IMR-90 (cell line): ENCODE data around the gene SLC9A7. TPM values are rescaled to one million over a fixed set of nuclear protein-coding genes. Genes with fewer than 3 reads are reported as not detected.
A peak's percentile ranks its signal among the peaks of the same experiment; 100 is the strongest.

ENCODE experiments used
- ATAC-seq: fragments of 200-7000 bp; cut with Tn5 transposase; 2 replicates; pipeline ENCODE4 v1.9.1; 2020; ENCODE audit warnings: low read depth, mild to moderate bottlenecking, moderate library complexity
- BruUV-seq: library from RNA; stranded (reverse); fragments of 400-500 nt; replicated peaks from 2 replicates; lab custom pipeline; 2021; lab: Mats Ljungman, UMichigan
- CTCF ChIA-PET: fragments of 300-600 bp; formaldehyde crosslinking; extraction: SDS; loops from one replicate; lab custom pipeline; 2021; ENCODE audit warnings: antibody characterized with exemption; lab: Yijun Ruan, JAX
- POLR2A ChIA-PET: fragments of 300-600 bp; sonication (Branson Sonifier 250); formaldehyde crosslinking; loops from one replicate; lab custom pipeline; 2022; ENCODE audit warnings: antibody characterized with exemption; ENCODE audit not compliant: unreplicated experiment; lab: Charles Lee
- DNase-seq: peaks from one replicate; pipeline ENCODE4 v3.0.0; 2013
- H2AFZ ChIP-seq: replicated peaks from 2 replicates; pipeline ENCODE3; 2013; ENCODE audit warnings: low read length, mild to moderate bottlenecking; ENCODE audit not compliant: poor library complexity
- H2AK5ac ChIP-seq: 2 replicates; pipeline ENCODE4 v1.6.1; 2013; ENCODE audit warnings: low read depth, low read length, inconsistent platforms
- H2AK9ac ChIP-seq: replicated peaks from 2 replicates; pipeline ENCODE3; 2013; ENCODE audit warnings: mild to moderate bottlenecking, low read depth, low read length, moderate library complexity; ENCODE audit not compliant: poor library complexity
- H2BK120ac ChIP-seq: 2 replicates; pipeline ENCODE4 v1.6.1; 2013; ENCODE audit warnings: low read depth, low read length, inconsistent platforms
- H2BK15ac ChIP-seq: 3 replicates; pipeline ENCODE4 v1.6.1; 2013; ENCODE audit warnings: low read depth, low read length, inconsistent platforms
- H2BK20ac ChIP-seq: 2 replicates; pipeline ENCODE4 v1.6.1; 2013; ENCODE audit warnings: low read depth, mild to moderate bottlenecking, inconsistent platforms, low read length, moderate library complexity
- H2BK5ac ChIP-seq: 2 replicates; pipeline ENCODE4 v1.6.1; 2013; ENCODE audit warnings: mild to moderate bottlenecking, low read depth, low read length, inconsistent platforms; ENCODE audit not compliant: poor library complexity, severe bottlenecking
- H3K14ac ChIP-seq: replicated peaks from 2 replicates; pipeline ENCODE4 v1.6.1; 2013; ENCODE audit warnings: low read depth, low read length, inconsistent platforms
- H3K18ac ChIP-seq: 2 replicates; pipeline ENCODE4 v1.6.1; 2013; ENCODE audit warnings: low read depth, low read length, control low read depth
- H3K23ac ChIP-seq: 2 replicates; pipeline ENCODE4 v1.6.1; 2013; ENCODE audit warnings: low read depth, low read length, inconsistent platforms
- H3K27ac ChIP-seq: 2 replicates; pipeline ENCODE4 v1.5.1; 2013; ENCODE audit warnings: mild to moderate bottlenecking, control low read depth, low read length; ENCODE audit not compliant: insufficient read depth
- H3K27me3 ChIP-seq: 2 replicates; pipeline ENCODE4 v1.6.1; 2013; ENCODE audit warnings: low read length; ENCODE audit not compliant: control insufficient read depth, insufficient read depth
- H3K36me3 ChIP-seq: 2 replicates; pipeline ENCODE4 v1.6.1; 2013; ENCODE audit warnings: low read length, mixed read lengths; ENCODE audit not compliant: control insufficient read depth, insufficient read depth
- H3K4ac ChIP-seq: 2 replicates; pipeline ENCODE4 v1.6.1; 2013; ENCODE audit warnings: low read depth, low read length, inconsistent platforms
- H3K4me1 ChIP-seq: 2 replicates; pipeline ENCODE4 v1.6.1; 2013; ENCODE audit warnings: low read length, mixed read lengths; ENCODE audit not compliant: control insufficient read depth, insufficient read depth
- H3K4me2 ChIP-seq: 2 replicates; pipeline ENCODE4 v1.6.1; 2013; ENCODE audit warnings: low read depth, mild to moderate bottlenecking, control low read depth, low read length, moderate library complexity
- H3K4me3 ChIP-seq: 2 replicates; pipeline ENCODE4 v1.5.1; 2013; ENCODE audit warnings: low read depth, mild to moderate bottlenecking, control low read depth, low read length, moderate library complexity; ENCODE audit not compliant: insufficient read depth
- H3K56ac ChIP-seq: 2 replicates; pipeline ENCODE4 v1.6.1; 2013; ENCODE audit warnings: low read length, inconsistent platforms; ENCODE audit not compliant: insufficient read depth; ENCODE audit errors: extremely low read depth
- H3K79me1 ChIP-seq, 2 experiments: 2 replicates each; pipeline ENCODE4 v1.6.1; 2013; ENCODE audit warnings: low read length in 2 of 2, inconsistent platforms in 1 of 2, low read depth in 1 of 2
- H3K9ac ChIP-seq: 2 replicates; pipeline ENCODE4 v1.6.1; 2013; ENCODE audit warnings: low read depth, low read length, control low read depth
- H3K9me1 ChIP-seq: 2 replicates; pipeline ENCODE4 v1.6.1; 2013; ENCODE audit warnings: low read length, inconsistent platforms; ENCODE audit not compliant: insufficient read depth
- H3K9me3 ChIP-seq: 2 replicates; pipeline ENCODE4 v1.6.1; 2013; ENCODE audit warnings: low read length; ENCODE audit not compliant: control insufficient read depth, insufficient read depth
- H4K20me1 ChIP-seq: 2 replicates; pipeline ENCODE4 v1.6.1; 2013; ENCODE audit warnings: low read length, inconsistent platforms; ENCODE audit not compliant: insufficient read depth
- H4K5ac ChIP-seq: 2 replicates; pipeline ENCODE4 v1.6.1; 2013; ENCODE audit warnings: mild to moderate bottlenecking, low read depth, low read length, control low read depth
- H4K8ac ChIP-seq, 2 experiments: 2 replicates each; pipeline ENCODE4 v1.6.1; 2013; ENCODE audit warnings: low read depth in 2 of 2, low read length in 2 of 2, control low read depth in 1 of 2, inconsistent platforms in 1 of 2
- H4K91ac ChIP-seq: 2 replicates; pipeline ENCODE4 v1.6.1; 2013; ENCODE audit warnings: low read depth, low read length, inconsistent platforms; ENCODE audit not compliant: insufficient read depth
- BHLHE40 ChIP-seq: fragments of 150-350 bp; IDR thresholded peaks from 2 replicates; pipeline ENCODE4 v1.6.1; 2016; ENCODE audit warnings: mild to moderate bottlenecking, low read depth, low read length
- ELK1 ChIP-seq: fragments of 150-350 bp; IDR thresholded peaks from 2 replicates; pipeline ENCODE4 v1.6.1; 2016; ENCODE audit warnings: low read depth, mild to moderate bottlenecking, low read length, moderate library complexity, borderline replicate concordance
- FOS ChIP-seq: fragments of 150-350 bp; IDR thresholded peaks from 2 replicates; pipeline ENCODE4 v1.6.1; 2016; ENCODE audit warnings: low read depth, low read length
- MAFK ChIP-seq: IDR thresholded peaks from 2 replicates; pipeline ENCODE4 v1.6.1; 2012; ENCODE audit warnings: low read depth, low read length, improper control_type of control experiment
- MAZ ChIP-seq: IDR thresholded peaks from 2 replicates; pipeline ENCODE4 v1.6.1; 2012; ENCODE audit warnings: low read depth, mild to moderate bottlenecking, low read length, improper control_type of control experiment, moderate library complexity, borderline replicate concordance
- MXI1 ChIP-seq: IDR thresholded peaks from 2 replicates; pipeline ENCODE4 v1.6.1; 2012; ENCODE audit warnings: low read depth, mild to moderate bottlenecking, low read length, moderate library complexity, borderline replicate concordance
- NFE2L2 ChIP-seq: fragments of 150-350 bp; IDR thresholded peaks from 2 replicates; pipeline ENCODE4 v1.6.1; 2016; ENCODE audit warnings: low read depth, mild to moderate bottlenecking, low read length
- POLR2A ChIP-seq: IDR thresholded peaks from 2 replicates; pipeline ENCODE4 v1.6.1; 2012; ENCODE audit warnings: mild to moderate bottlenecking, low read depth, low read length
- RCOR1 ChIP-seq: IDR thresholded peaks from 2 replicates; pipeline ENCODE4 v1.6.1; 2012; ENCODE audit warnings: mild to moderate bottlenecking, low read length, improper control_type of control experiment; ENCODE audit not compliant: insufficient replicate concordance
- RFX5 ChIP-seq: IDR thresholded peaks from 2 replicates; pipeline ENCODE4 v1.8.0; 2012; ENCODE audit warnings: low read depth, mild to moderate bottlenecking, low read length, moderate library complexity
- SMC3 ChIP-seq: fragments of 150-350 bp; IDR thresholded peaks from 2 replicates; pipeline ENCODE4 v1.6.1; 2016; ENCODE audit warnings: low read depth, mild to moderate bottlenecking, antibody characterized with exemption, low read length, moderate library complexity
- WGBS, 2 experiments: methylation state at CpG; one replicate each; pipeline versions ENCODE4 v1.1.5 to v1.1.7; 2013; ENCODE audit warnings: missing lambda C conversion rate in 2 of 2; ENCODE audit not compliant: insufficient read length in 1 of 2; ENCODE audit errors: extremely low coverage in 2 of 2; 5-methylcytosine and 5-hydroxymethylcytosine counted together
- dilution Hi-C: fragments of 300-500 bp; cut with HindIII; formaldehyde crosslinking; loops from one replicate; pipeline ENCODE4 v1.14.3; 2018; ENCODE audit warnings: low sequenced_read_pairs; ENCODE audit not compliant: unreplicated experiment
- in situ Hi-C: fragments of 300-500 bp; cut with MboI; formaldehyde crosslinking; loops from 3 replicates; pipeline ENCODE4 v1.14.3; 2019; ENCODE audit warnings: low sequenced_read_pairs, inconsistent platforms, mixed read lengths
- intact Hi-C: fragments of 100-400 bp; cut with micrococcal nuclease; formaldehyde crosslinking; loops from 2 replicates; pipeline ENCODE4 v1.10.0; 2022
- polyA plus RNA-seq, 3 experiments: library from polyadenylated mRNA; depleted of rRNA; stranded (reverse); fragments of >200 nt; gene quantifications; 2 replicates each; pipeline ENCODE4 v1.2.3, GENCODE V29; 2012; ENCODE audit warnings: low replicate concordance in 1 of 3
- total RNA-seq: library from RNA; depleted of rRNA; stranded (reverse); fragments of >200 nt; gene quantifications from 2 replicates; pipeline ENCODE4 v1.2.3, GENCODE V29; 2012

SLC9A7 gene
- total and polyA plus RNA-seq, 2 of the 4 experiments (the other 2 are of a cell fraction) = 14.4 to 76.4 TPM

GRCh38 chrX:46574774-46575381 is 184.0 kb downstream of the SLC9A7 start:
- no peaks in the 10 kb centered on the region for H3K9me1 ChIP-seq
- no TSS peak for BruUV-seq
- in situ Hi-C loops (no loop called here), intact Hi-C loops (loop anchor here (5.0 kb wide), 2 partner anchors 107 to 222 kb away; no protein-coding TSS in a partner anchor), dilution Hi-C loops (no loop called here)
- peak overlapping the region; percentile 2; the same call in 1 of the 2 replicates for H2AK5ac ChIP-seq
- H4K20me1 ChIP-seq = no peaks in the 10 kb centered on the region
- H2BK20ac ChIP-seq = no peak overlapping the region
- no peak overlapping the region; the same call in 1 of the 2 replicates for H3K9ac ChIP-seq
- H2BK120ac ChIP-seq = no peak overlapping the region
- H3K9me3 ChIP-seq = no peaks in the 10 kb centered on the region
- H2AK9ac ChIP-seq = no peak overlapping the region
- peaks cover 7 to 32% of the 10 kb centered on the region in 2 experiments; a peak in 2 of 4 replicates for H3K79me1 ChIP-seq
- no peak overlapping the region for H3K56ac ChIP-seq
- ChIA-PET CTCF (no interaction called here), POLR2A (no interaction called here)
- H3K36me3 ChIP-seq = no peaks in the 10 kb centered on the region
- H3K27me3 ChIP-seq = no peaks in the 10 kb centered on the region
- no peak overlapping the region for H4K8ac ChIP-seq
- no peak overlapping the region for H3K27ac ChIP-seq
- H4K91ac ChIP-seq = no peak overlapping the region
- H3K23ac ChIP-seq = no peak overlapping the region
- H3K4ac ChIP-seq = 0 out of 2 replicates have a peak overlapping the region, but pooled peaks have one; percentile 16
- H3K18ac ChIP-seq = no peak overlapping the region
- no peak overlapping the region for H4K5ac ChIP-seq
- H3K4me2 ChIP-seq = peak overlapping the region; percentile 83
- no peak overlapping the region for H3K14ac ChIP-seq
- no peak overlapping the region for H2BK15ac ChIP-seq
- DNase-seq = no peak
- H3K4me1 ChIP-seq = peaks cover 2% of the 10 kb centered on the region; the same call in 1 of the 2 replicates
- no peak overlapping the region for H2BK5ac ChIP-seq
- ATAC-seq = no peak
- 37% methylated on average over 61 of the region's 90 CpGs; no CpG with 5 or more reads in 1 of the 2 experiments for WGBS, 2 experiments
- peak overlapping the region; percentile 76 for H2AFZ ChIP-seq
- no peak for TF ChIP-seq SMC3
- no peak for TF ChIP-seq MXI1
- no peak for TF ChIP-seq RFX5
- no peak for TF ChIP-seq MAFK
- no peak for TF ChIP-seq RCOR1
- no peak for TF ChIP-seq NFE2L2
- no peak for TF ChIP-seq MAZ
- no peak for TF ChIP-seq BHLHE40
- TF ChIP-seq FOS = no peak
- TF ChIP-seq ELK1 = no peak
- no peak for TF ChIP-seq POLR2A
- peak overlapping the region; percentile 55 for H3K4me3 ChIP-seq
